SK-N-SH treated with all-trans-retinoic acid at 6 μM for 48 hours (cell line): ENCODE measurements around the gene S1PR3.

Experiments used
- ATAC-seq: fragments of 200-7000 bp; cut with Tn5 transposase; 3 replicates; pipeline ENCODE4 v1.9.1; 2020; ENCODE audit warnings: mild to moderate bottlenecking, moderate library complexity
- ARNTL ChIP-seq: fragments of 450-650 bp; formaldehyde crosslinking; IDR thresholded peaks from 2 replicates; pipeline ENCODE4 v1.5.0; 2020; ENCODE audit warnings: low read depth, mild to moderate bottlenecking, moderate library complexity, borderline replicate concordance
- BACH2 ChIP-seq: fragments of 250-450 bp; sonication (Bioruptor Pico); IDR thresholded peaks from 2 replicates; pipeline ENCODE4 v1.9.0; 2021; ENCODE audit warnings: mild to moderate bottlenecking, borderline replicate concordance
- CSDC2 ChIP-seq: fragments of 250-450 bp; sonication (Bioruptor Pico); IDR thresholded peaks from 2 replicates; pipeline ENCODE4 v1.5.0; 2020; ENCODE audit warnings: mild to moderate bottlenecking, moderate library complexity
- ESRRG ChIP-seq: fragments of 250-450 bp; sonication (Bioruptor Pico); IDR thresholded peaks from 2 replicates; pipeline ENCODE4 v1.6.1; 2021; ENCODE audit warnings: mild to moderate bottlenecking
- GLIS3 ChIP-seq: fragments of 250-450 bp; sonication (Bioruptor Pico); IDR thresholded peaks from 2 replicates; pipeline ENCODE4 v1.5.0; 2020; ENCODE audit warnings: mild to moderate bottlenecking, moderate library complexity
- ISL1 ChIP-seq: fragments of 250-450 bp; sonication (Bioruptor Pico); IDR thresholded peaks from 2 replicates; pipeline ENCODE4 v2.1.2; 2022; ENCODE audit warnings: mild to moderate bottlenecking, moderate library complexity
- OSR1 ChIP-seq: fragments of 250-450 bp; sonication (Bioruptor Pico); IDR thresholded peaks from 2 replicates; pipeline ENCODE4 v1.8.0; 2022; ENCODE audit warnings: moderate library complexity, mild to moderate bottlenecking, inconsistent platforms
- PPARA ChIP-seq: fragments of 250-450 bp; sonication (Bioruptor Pico); IDR thresholded peaks from 2 replicates; pipeline ENCODE4 v1.5.0; 2020; ENCODE audit warnings: mild to moderate bottlenecking, borderline replicate concordance
- RARB ChIP-seq: fragments of 250-450 bp; sonication (Bioruptor Pico); IDR thresholded peaks from 2 replicates; pipeline ENCODE4 v1.8.0; 2021; ENCODE audit warnings: mild to moderate bottlenecking, moderate library complexity
- SNAI2 ChIP-seq: fragments of 250-450 bp; sonication (Bioruptor Pico); IDR thresholded peaks from 2 replicates; pipeline ENCODE4 v1.5.0; 2020; ENCODE audit warnings: mild to moderate bottlenecking, moderate library complexity
- TCF4 ChIP-seq: fragments of 250-450 bp; sonication (Bioruptor Pico); IDR thresholded peaks from 2 replicates; pipeline ENCODE4 v1.8.0; 2021; ENCODE audit warnings: mild to moderate bottlenecking, moderate library complexity, borderline replicate concordance
- TOX ChIP-seq: fragments of 250-450 bp; sonication (Bioruptor Pico); IDR thresholded peaks from 2 replicates; pipeline ENCODE4 v1.8.0; 2021; ENCODE audit warnings: mild to moderate bottlenecking, moderate library complexity, borderline replicate concordance
- ZC3H10 ChIP-seq: fragments of 250-450 bp; sonication (Bioruptor Pico); IDR thresholded peaks from 2 replicates; pipeline ENCODE4 v1.5.1; 2021; ENCODE audit warnings: mild to moderate bottlenecking, moderate library complexity
- ZFP30 ChIP-seq: fragments of 450-650 bp; formaldehyde crosslinking; IDR thresholded peaks from 2 replicates; pipeline ENCODE4 v1.5.0; 2022; ENCODE audit warnings: mild to moderate bottlenecking, moderate library complexity
- ZNF565 ChIP-seq: fragments of 450-650 bp; formaldehyde crosslinking; conservative IDR thresholded peaks from 2 replicates; pipeline ENCODE4 v1.5.0; 2020; ENCODE audit warnings: low read depth, mild to moderate bottlenecking, moderate library complexity
- ZNF70 ChIP-seq: fragments of 450-650 bp; formaldehyde crosslinking; IDR thresholded peaks from 2 replicates; pipeline ENCODE4 v1.5.0; 2020; ENCODE audit warnings: mild to moderate bottlenecking, moderate library complexity
- ZNF8 ChIP-seq: fragments of 450-650 bp; formaldehyde crosslinking; IDR thresholded peaks from 2 replicates; pipeline ENCODE4 v1.5.0; 2020; ENCODE audit warnings: mild to moderate bottlenecking, moderate library complexity
- TF ChIP-seq, protein P1 (sequence below): fragments of 250-450 bp; sonication (Bioruptor Pico); IDR thresholded peaks from 2 replicates; pipeline ENCODE4 v1.8.0; 2020; ENCODE audit warnings: mild to moderate bottlenecking, moderate library complexity, borderline replicate concordance
- TF ChIP-seq, protein P2 (sequence below): fragments of 250-450 bp; sonication (Bioruptor Pico); IDR thresholded peaks from 2 replicates; pipeline ENCODE4 v1.5.1; 2021; ENCODE audit warnings: mild to moderate bottlenecking, moderate library complexity
- TF ChIP-seq, protein P3 (sequence below): fragments of 250-450 bp; sonication (Bioruptor Pico); IDR thresholded peaks from 2 replicates; pipeline ENCODE4 v1.8.0; 2021; ENCODE audit warnings: low read depth, mild to moderate bottlenecking, moderate library complexity, borderline replicate concordance

S1PR3 gene

DNA sequence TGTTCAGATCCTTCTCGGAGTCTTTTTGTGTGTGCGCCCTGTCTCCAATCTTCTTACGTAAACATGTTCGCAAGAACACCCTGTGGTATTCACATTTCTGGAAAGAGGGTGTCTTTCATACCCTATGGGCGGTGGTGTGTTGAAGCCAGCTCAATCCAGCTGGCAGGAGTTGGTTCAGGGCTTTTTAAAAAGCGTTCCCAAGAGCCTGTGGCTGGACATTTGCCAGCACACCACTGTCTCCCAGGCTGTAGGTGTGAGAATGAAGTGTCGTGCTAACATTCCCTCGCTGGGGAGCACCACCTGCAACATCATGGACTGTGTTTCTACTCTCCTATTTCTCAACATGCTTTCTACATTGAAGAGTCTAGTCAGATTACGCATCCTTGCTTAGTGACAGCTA is 51.7 kb downstream of the S1PR3 start:
- TF ChIP-seq TOX (CRISPR knock-in tag) (no peak), ZFP30 (no peak), BACH2 (CRISPR knock-in tag) (no peak), ZC3H10 (CRISPR knock-in tag) (no peak), PPARA (no peak), ISL1 (CRISPR knock-in tag) (no peak)
- ATAC-seq = no peak

DNA sequence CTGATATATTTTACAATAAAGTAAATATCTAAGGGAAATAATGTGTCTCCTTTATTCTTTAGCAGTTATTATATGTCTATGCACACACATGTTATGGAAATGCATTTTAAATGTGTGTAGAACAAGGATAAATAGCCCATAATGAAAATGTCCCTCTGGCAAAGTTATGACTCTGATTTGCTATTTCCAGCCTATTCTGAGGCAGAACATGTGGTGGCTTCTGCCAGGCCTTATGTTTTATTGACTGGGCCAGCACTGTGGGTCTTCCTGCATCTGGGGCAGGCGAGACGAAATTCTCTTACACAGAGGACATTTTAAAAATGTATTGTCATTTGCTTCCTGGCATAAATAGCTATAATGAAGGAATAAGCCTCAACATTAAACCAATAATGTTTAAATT is 52.8 kb downstream of the S1PR3 start:
- TF ChIP-seq BACH2 (CRISPR knock-in tag) = no peak
- no peak for TF ChIP-seq ZNF70 (CRISPR knock-in tag)
- TF ChIP-seq ARNTL (CRISPR knock-in tag) = no peak
- TF ChIP-seq ZFP30 = no peak
- no peak for ATAC-seq

DNA sequence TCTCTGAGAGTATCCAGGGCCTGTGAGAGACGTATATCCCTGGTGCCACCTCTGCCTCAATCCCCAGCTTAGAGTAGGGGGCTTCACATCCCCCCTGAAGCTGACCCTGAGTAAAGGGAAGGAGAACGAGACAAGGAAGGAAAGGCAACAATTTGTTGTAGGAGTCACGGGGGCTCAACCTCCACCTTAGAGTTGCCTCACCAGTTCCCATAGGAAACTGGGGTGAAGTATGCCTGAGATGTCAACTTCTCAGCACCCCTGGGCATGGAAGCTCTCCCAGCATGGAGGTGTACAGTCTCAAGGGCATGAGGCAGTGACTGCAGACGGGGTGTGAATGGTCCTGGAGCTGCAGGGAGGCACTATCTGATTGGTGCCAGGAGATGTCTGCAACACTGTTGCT is 53.6 kb downstream of the S1PR3 start:
- TF ChIP-seq SNAI2 (CRISPR knock-in tag) (no peak), ZC3H10 (CRISPR knock-in tag) (no peak), TCF4 (CRISPR knock-in tag) (no peak), TOX (CRISPR knock-in tag) (no peak), RARB (no peak), ESRRG (no peak), ZFP30 (no peak)
- TF ChIP-seq, protein P1, sequence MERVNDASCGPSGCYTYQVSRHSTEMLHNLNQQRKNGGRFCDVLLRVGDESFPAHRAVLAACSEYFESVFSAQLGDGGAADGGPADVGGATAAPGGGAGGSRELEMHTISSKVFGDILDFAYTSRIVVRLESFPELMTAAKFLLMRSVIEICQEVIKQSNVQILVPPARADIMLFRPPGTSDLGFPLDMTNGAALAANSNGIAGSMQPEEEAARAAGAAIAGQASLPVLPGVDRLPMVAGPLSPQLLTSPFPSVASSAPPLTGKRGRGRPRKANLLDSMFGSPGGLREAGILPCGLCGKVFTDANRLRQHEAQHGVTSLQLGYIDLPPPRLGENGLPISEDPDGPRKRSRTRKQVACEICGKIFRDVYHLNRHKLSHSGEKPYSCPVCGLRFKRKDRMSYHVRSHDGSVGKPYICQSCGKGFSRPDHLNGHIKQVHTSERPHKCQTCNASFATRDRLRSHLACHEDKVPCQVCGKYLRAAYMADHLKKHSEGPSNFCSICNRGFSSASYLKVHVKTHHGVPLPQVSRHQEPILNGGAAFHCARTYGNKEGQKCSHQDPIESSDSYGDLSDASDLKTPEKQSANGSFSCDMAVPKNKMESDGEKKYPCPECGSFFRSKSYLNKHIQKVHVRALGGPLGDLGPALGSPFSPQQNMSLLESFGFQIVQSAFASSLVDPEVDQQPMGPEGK (CRISPR knock-in tag) = no peak
- no peak for ATAC-seq

DNA sequence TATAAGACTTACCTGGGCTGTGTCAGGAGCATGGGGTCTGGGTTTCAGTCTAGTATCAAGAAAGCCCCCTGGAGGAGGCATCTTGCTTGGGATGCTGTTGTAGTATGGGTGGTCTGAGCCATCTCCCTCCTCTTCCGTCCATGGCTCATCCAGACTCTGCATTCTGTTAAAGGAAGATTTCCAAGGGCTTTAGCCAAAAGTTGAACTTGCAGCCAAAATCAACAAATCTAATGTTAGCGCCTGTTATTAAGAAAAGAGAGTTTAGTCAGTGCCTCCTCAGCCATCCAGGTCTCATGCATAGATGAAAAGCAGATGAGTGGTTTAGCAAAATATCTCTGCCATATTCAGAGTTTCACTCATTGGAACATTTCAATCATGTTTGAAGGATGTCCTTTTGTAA is 55.6 kb downstream of the S1PR3 start:
- TF ChIP-seq BACH2 (CRISPR knock-in tag) = no peak
- TF ChIP-seq ISL1 (CRISPR knock-in tag) = peak; percentile 39
- peak; percentile 37; the same call in 1 of the 3 replicates for ATAC-seq

DNA sequence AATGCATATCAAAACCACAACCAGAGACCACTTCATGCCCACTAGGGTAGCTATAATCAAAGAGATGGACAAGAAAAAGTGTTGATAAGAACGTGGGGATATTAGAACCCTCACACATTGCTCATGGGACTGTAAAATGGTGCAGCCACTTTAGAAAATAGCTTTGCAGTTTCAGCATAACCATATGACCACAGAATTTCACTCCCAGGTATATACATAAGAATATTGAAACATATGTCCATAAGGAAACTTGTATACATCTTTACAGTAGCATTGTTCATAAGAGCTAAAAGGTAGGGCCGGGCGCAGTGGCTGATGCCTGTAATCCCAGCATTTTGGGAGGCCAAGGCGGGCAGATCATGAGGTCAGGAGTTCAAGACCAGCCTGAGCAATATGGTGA is 56.4 kb downstream of the S1PR3 start:
- no peak for ATAC-seq
- TF ChIP-seq GLIS3 (CRISPR knock-in tag) (no peak), ZC3H10 (CRISPR knock-in tag) (no peak), BACH2 (CRISPR knock-in tag) (no peak), ZNF8 (CRISPR knock-in tag) (no peak), ZNF565 (CRISPR knock-in tag) (no peak), PPARA (no peak), ZNF70 (CRISPR knock-in tag) (no peak), OSR1 (CRISPR knock-in tag) (no peak)
- TF ChIP-seq, protein P1 (CRISPR knock-in tag) = no peak

DNA sequence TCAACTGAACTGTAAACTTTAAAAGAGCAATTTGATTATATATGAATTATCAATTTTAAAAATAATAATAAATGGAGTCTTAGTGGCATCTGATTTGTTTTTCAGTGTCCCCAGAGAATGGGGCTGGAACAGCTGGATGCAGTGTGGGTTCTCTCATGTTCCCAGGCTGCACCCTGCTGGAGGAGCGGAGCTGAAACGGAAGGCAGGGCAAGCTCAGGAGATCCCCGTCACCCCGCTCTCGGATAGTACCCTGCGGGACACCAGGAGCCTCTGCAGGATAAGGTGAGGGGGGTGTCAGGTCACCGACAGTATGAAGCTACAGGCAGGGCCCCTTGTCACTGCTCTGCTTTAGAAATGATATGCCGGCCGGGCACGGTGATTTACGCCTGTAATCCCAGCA is 57.3 kb downstream of the S1PR3 start:
- no peak for ATAC-seq
- TF ChIP-seq, protein P2, sequence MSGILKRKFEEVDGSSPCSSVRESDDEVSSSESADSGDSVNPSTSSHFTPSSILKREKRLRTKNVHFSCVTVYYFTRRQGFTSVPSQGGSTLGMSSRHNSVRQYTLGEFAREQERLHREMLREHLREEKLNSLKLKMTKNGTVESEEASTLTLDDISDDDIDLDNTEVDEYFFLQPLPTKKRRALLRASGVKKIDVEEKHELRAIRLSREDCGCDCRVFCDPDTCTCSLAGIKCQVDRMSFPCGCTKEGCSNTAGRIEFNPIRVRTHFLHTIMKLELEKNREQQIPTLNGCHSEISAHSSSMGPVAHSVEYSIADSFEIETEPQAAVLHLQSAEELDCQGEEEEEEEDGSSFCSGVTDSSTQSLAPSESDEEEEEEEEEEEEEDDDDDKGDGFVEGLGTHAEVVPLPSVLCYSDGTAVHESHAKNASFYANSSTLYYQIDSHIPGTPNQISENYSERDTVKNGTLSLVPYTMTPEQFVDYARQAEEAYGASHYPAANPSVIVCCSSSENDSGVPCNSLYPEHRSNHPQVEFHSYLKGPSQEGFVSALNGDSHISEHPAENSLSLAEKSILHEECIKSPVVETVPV (CRISPR knock-in tag) = no peak
- TF ChIP-seq, all 23 proteins: peak for 0

DNA sequence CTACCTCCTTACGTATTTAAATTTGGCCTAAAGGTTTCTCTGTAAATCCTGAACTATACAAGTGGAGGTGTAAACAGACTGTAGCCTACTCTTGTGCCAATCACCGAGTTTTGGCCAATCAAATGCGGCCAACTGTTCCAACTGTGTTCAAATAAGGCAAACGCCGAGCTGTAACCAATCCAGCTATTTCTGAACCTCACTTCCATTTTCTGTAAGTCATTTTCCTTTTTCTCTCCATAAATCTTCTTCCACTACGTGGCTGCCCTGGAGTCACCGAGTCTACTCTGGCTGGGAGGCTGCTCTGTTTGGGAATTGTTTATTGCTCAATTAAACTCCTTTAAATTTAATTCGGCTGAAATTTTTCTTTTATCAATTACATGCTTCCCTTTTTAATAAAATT is 58.4 kb downstream of the S1PR3 start:
- ATAC-seq = no peak
- TF ChIP-seq GLIS3 (CRISPR knock-in tag) = no peak
- TF ChIP-seq TCF4 (CRISPR knock-in tag) = no peak
- TF ChIP-seq, protein P3, sequence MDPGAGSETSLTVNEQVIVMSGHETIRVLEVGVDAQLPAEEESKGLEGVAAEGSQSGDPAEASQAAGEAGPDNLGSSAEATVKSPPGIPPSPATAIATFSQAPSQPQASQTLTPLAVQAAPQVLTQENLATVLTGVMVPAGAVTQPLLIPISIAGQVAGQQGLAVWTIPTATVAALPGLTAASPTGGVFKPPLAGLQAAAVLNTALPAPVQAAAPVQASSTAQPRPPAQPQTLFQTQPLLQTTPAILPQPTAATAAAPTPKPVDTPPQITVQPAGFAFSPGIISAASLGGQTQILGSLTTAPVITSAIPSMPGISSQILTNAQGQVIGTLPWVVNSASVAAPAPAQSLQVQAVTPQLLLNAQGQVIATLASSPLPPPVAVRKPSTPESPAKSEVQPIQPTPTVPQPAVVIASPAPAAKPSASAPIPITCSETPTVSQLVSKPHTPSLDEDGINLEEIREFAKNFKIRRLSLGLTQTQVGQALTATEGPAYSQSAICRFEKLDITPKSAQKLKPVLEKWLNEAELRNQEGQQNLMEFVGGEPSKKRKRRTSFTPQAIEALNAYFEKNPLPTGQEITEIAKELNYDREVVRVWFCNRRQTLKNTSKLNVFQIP (CRISPR knock-in tag) = no peak
- TF ChIP-seq ZFP30 = no peak
- no peak for TF ChIP-seq ZNF565 (CRISPR knock-in tag)
- TF ChIP-seq ZNF8 (CRISPR knock-in tag) = no peak
- no peak for TF ChIP-seq CSDC2 (CRISPR knock-in tag)
- TF ChIP-seq ISL1 (CRISPR knock-in tag) = no peak
- TF ChIP-seq, protein P2 (CRISPR knock-in tag) = no peak
- no peak for TF ChIP-seq RARB
- TF ChIP-seq, protein P1 (CRISPR knock-in tag) = no peak
- no peak for TF ChIP-seq ESRRG
- no peak for TF ChIP-seq ARNTL (CRISPR knock-in tag)
